Inferior parietal cortex (tissue), 1 donor: ENCODE data around the gene ACACB.
"Not testable (repeated sequence)": the region's sequence is repeated elsewhere in the genome, so short reads cannot be mapped to it uniquely, and the experiment has no call there.

Experiments used
- DNase-seq: peaks from one replicate; pipeline ENCODE4 v3.0.0-alpha.2; 2016; ENCODE audit errors: extremely low spot score

The ACACB gene

DNA sequence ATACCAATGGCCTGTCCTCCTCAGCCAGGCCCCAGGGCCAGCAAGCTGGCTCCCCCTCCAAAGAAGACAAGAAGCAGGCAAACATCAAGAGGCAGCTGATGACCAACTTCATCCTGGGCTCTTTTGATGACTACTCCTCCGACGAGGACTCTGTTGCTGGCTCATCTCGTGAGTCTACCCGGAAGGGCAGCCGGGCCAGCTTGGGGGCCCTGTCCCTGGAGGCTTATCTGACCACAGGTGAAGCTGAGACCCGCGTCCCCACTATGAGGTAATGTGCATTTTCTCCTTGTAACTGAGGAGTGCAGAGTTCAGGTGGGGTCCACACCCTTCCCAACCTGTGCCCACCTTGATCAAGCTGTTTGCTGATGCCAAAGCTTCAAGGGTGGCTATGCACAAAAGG, 23.4 kb downstream of the ACACB start:
- no peak for DNase-seq

- no peak for DNase-seq
These were observed 24.2 kb downstream of the ACACB start for GRCh38 chr12:109140560-109140959.

- no peak for DNase-seq
These were observed 27.8 kb downstream of the ACACB start for GRCh38 chr12:109144224-109144623.

DNA sequence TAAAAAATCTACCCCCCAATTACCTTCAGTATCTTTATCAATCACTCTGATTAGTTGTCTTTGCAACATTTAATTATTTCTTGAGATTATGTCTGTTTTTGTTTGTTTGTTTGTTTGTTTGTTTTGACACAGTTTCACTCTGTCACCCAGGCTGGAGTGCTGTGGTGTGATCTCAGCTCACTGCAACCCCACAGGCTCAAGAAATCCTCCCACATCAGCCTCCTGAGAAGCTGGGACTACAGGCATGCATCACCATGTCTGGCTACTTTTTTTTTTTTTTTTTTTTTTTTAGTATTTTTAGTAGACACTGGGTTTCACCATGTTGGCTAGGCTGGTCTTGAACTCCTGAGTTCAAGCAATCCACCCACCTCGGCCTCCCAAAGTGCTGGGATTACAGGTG, 30.7 kb downstream of the ACACB start:
- DNase-seq = not testable (repeated sequence)

- no peak for DNase-seq
These were observed 31.6 kb downstream of the ACACB start for GRCh38 chr12:109147954-109148353.

- no peak for DNase-seq
These were observed 33.8 kb downstream of the ACACB start for GRCh38 chr12:109150124-109150640.

GRCh38 chr12:109151457-109151856, 35.1 kb downstream of the ACACB start:
- no peak for DNase-seq

- no peak for DNase-seq
These were observed 37.5 kb downstream of the ACACB start for GRCh38 chr12:109153821-109154441.

DNA sequence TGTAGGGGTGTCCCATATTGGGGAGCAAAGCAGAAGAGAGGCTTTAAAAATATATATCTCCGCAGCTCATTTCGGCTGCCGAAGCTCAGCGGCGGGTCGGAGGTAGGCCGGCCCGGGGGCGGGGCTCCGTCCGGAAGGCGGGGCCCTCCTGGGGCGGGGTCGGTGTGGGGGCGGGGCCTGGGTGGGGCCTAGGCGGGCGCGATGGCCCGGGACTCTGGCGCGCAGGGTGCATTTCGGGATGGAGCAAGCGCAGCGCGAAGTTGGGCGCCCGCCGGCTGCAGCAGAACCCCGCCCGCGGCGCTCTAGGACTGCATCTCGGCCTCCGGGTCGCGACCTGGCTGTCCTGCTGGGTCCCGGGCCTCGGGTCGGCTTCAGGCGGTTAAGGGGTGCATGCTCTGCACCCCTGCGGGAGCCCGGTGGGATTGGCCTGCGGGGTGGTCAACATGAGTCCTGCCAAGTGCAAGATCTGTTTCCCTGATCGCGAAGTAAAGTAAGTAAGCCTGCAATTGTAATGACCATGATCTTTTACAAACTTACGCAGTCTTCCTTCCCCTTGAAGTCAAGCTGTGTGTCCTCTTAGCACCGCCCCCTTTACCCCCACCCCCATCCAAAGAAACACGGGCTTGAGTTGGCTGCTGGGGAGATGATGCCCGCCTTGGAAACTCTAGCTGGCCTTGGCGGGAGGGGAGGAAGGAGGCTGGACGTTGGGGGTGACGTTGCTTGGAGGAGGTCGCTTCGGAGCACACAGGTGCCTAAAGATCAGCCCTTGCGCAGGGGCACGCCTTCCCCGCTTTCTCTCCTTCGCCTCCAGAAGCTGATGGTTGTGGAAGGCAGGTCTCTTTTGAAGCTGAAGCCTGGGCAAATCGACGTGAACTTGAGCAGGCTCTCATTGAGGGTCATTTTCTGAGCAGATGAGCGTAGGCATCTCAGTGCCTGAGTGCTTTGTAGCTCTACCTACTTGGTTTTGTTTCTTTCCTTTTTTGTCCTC, 38.4 kb downstream of the ACACB start:
- peak; percentile 62 for DNase-seq

DNA sequence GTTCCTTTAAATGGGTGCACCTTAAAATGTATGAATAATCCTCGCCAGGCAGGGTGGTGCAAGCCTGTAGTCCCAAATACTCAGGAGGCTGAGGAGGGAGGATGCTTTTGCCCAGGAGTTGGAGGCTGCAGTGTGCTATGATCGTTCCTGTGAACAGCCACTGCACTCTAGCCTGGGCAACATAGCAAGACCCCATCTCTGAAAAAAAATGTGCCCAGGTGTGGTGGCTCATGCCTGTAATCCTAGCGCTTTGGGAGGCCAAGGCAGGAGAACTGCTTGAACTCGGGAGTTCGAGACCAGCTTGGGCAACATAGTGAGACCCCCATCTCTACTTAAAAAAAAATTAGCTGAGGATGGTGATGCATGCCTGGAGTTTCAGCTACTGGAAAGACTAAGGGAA, 39.6 kb downstream of the ACACB start:
- no peak for DNase-seq

GRCh38 chr12:109156586-109156985, 40.2 kb downstream of the ACACB start:
- DNase-seq = no peak

DNA sequence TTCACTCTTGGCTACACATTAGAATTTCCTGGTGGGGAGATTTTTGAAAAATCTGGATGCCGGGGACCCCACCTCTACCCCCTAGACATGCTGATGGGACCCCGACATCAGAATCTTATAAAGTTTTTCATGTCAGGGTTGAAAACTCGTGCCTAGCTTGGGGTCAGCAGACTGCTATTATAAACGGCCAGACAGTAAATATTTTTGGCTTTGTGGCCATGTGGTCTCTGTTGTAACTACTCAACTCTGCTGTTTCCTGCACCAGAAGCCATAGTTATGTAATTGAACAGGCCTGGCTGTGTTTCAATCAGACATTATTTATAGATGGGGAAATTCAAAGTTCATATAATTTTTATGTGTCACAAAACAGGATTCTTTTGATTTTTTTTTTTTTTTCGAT, 41.6 kb downstream of the ACACB start:
- DNase-seq = no peak

DNA sequence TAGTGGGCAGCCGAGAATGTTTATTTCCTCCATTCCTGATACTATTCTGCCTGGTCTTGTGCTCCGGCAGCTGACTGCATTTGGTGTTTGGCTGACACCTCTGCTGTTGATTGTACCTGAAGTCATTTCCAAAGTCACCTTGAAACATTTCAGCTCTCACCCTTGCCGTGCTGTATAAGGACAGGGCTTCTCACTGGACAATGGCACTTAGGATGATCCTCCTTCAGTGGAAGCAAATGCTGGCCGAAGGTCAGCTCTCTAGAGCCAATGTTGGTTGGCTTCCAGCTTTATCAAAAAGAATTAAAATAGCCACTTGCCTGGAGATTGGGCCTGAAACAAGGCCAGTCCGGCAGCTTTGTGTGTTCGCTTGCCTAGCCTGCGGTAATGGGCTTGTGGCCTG, 44.0 kb downstream of the ACACB start:
- no peak for DNase-seq

DNA sequence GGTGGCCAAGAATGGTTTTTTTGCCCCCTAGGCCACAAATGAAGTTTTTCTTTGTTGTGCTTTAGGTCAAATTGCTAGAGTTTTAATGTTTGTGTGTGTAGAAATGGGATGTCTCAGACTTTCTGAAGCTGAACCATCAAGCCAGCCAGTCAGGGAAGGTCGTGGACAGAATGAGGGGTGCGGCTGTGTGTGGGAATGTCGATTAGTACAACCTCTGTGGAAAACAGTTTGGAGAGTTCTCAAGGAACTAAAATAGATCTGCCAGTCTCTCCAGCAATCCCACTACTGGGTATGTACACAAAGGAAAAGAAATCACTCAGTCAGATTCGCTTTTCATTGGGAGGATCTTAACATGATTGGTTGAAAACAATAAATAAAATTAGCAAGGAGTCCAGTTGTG, 44.5 kb downstream of the ACACB start:
- DNase-seq = no peak

- no peak for DNase-seq
These were observed 46.2 kb downstream of the ACACB start for GRCh38 chr12:109162551-109162950.

- DNase-seq = no peak
These were observed 46.8 kb downstream of the ACACB start for GRCh38 chr12:109163167-109163566.

- DNase-seq = no peak
These were observed 49.2 kb downstream of the ACACB start for GRCh38 chr12:109165599-109165998.

DNA sequence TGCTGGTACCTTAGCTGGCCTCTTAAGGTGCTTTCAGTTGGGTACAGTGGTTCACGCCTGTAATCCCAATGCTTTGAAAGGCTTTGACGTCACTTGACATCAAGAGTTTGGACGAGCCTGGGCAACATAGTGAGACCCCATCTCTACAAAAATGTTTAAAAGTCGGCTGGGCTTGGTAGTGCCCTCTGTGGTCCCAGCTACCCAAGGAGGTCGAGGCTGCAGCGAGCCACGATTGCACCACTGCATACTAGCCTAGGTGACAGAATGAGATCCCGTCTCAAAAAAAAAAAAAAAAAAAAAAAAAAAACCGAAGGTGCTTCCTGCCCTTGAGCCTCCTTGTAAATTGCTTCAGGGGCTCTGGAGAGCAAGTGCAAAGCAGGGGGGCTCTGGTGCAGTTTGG, 50.0 kb downstream of the ACACB start:
- DNase-seq = no peak

- DNase-seq = no peak
These were observed 51.4 kb downstream of the ACACB start for GRCh38 chr12:109167781-109168180.

DNA sequence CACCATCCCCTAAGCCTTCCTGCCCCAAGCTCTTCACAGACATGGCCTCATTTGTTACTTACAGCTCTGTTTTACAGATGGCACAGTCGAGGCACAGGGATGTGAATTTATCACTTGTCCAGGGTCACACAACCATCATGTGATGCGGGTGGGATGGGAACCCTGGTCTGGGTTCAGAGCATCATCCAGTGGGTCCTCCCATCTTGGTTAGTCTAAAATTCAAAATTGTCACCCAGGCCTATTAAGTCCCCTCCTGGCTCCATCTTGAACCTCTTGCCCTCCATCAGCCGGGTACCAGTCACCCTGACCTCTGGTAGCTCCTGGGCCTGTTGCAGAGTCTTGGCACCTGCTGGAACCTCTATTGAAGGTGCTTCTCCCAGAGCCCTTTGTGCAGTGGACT, 52.9 kb downstream of the ACACB start:
- no peak for DNase-seq

DNA sequence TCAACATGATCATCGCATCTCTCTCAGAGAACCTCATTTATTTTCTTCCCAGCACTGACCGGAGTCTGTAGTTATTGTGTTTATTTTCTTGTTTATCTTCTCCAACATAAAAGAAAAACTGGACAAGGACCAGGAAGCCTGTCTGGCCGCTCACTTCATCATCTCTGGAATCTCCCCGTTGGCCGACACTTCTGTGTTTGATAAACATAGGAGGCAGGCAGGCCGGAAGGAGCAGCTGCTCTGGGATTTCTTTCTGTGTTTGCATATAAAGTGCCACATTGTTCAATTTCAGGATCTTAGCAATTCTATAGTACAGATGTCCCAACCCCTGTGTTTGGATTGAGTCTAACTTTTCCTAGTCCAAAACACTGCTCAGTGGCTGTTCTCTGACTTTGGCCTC, 53.3 kb downstream of the ACACB start:
- no peak for DNase-seq

DNA sequence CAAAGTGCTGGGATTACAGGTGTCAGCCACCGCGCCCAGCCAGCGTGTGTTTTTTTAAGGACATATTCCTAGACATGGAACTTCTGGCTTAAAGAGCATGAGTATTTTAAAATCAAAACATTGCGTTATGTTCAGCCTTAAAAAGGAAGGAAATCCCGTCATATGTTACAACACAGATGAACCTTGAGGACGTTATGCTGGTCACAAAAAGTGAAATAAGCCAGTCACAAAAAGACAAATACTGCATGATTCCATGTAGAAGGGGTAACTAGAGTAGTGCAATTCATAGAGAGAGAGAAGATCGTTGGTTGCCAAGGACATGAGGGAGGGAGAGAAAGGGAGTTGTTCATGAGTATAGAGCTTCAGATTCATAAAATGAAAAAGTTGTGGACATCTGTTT, 53.9 kb downstream of the ACACB start:
- no peak for DNase-seq

DNA sequence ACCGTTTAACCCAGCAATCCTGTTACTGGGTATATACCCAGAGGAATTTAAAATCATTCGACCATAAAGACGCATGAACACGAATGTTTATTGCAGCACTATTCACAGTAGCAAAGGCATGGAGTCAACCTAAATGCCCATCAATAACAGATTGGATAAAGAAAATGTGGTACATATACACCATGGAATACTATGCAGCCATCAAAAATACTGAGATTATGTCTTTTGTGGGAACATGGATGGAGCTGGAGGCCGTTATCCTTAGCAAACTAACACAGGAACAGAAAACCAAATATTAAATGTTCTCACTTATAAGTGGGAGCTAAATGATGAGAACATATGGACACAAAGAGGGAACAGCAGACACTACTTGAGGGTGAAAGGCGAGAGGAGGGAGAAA, 56.4 kb downstream of the ACACB start:
- not testable (repeated sequence) for DNase-seq
